VCaP (cell line): ENCODE results near the gene SPATA20.

Source experiments
- H3K27ac ChIP-seq: fragments of 450-650 bp; 2 replicates; pipeline ENCODE4 v1.5.1; 2017
- CTCF ChIP-seq: fragments of 450-650 bp; conservative IDR thresholded peaks from 2 replicates; pipeline ENCODE4 v1.5.1; 2017; ENCODE audit warnings: mild to moderate bottlenecking, moderate library complexity

Gene SPATA20

GRCh38 chr17:50596191-50597037 is 49.4 kb downstream of the SPATA20 start:
- TF ChIP-seq CTCF, result no peak
- H3K27ac ChIP-seq, result no peak overlapping the region

- TF ChIP-seq CTCF, result no peak
Measured at GRCh38 chr17:50598487-50598886, 51.5 kb downstream of the SPATA20 start.

GRCh38 chr17:50599606-50600005 is 52.6 kb downstream of the SPATA20 start:
- H3K27ac ChIP-seq, result no peak overlapping the region

More at GRCh38 chr17:50598487-50598886, 51.5 kb downstream of the SPATA20 start:
- H3K27ac ChIP-seq, result no peak overlapping the region

GRCh38 chr17:50601823-50602375 is 54.9 kb downstream of the SPATA20 start:
- no peak for TF ChIP-seq CTCF
- no peak overlapping the region for H3K27ac ChIP-seq

More at GRCh38 chr17:50599606-50600005, 52.6 kb downstream of the SPATA20 start:
- TF ChIP-seq CTCF, result no peak

GRCh38 chr17:50602836-50603235 is 55.9 kb downstream of the SPATA20 start:
- no peak for TF ChIP-seq CTCF

GRCh38 chr17:50603340-50603739 is 56.4 kb downstream of the SPATA20 start:
- TF ChIP-seq CTCF, result no peak
- no peak overlapping the region for H3K27ac ChIP-seq

More at GRCh38 chr17:50602836-50603235, 55.9 kb downstream of the SPATA20 start:
- no peak overlapping the region for H3K27ac ChIP-seq

- no peak overlapping the region for H3K27ac ChIP-seq
- no peak for TF ChIP-seq CTCF
Measured at GRCh38 chr17:50604513-50604912, 57.5 kb downstream of the SPATA20 start.
